GM23248 (cell line): ENCODE results near the gene TMCC2. TPM values are rescaled to one million over a fixed set of nuclear protein-coding genes. Genes with fewer than 3 reads are reported as not detected.

ENCODE experiments used
- DNase-seq: peaks from one replicate; pipeline ENCODE4 v3.0.0-alpha.2; 2015
- H2AFZ ChIP-seq: fragments of 200-600 bp; sonication (generic); 2 replicates; pipeline ENCODE4 v1.6.1; 2016; ENCODE audit warnings: antibody characterized with exemption
- H3F3A ChIP-seq: fragments of 200-600 bp; sonication (generic); 2 replicates; pipeline ENCODE4 v1.6.1; 2016; ENCODE audit warnings: mild to moderate bottlenecking, antibody characterized with exemption, mixed run types; ENCODE audit not compliant: insufficient read depth
- H3K27ac ChIP-seq: fragments of 200-600 bp; sonication (generic); 2 replicates; pipeline ENCODE4 v1.5.1; 2016; ENCODE audit warnings: mild to moderate bottlenecking
- H3K27me3 ChIP-seq: fragments of 200-600 bp; sonication (generic); replicated peaks from 2 replicates; pipeline ENCODE4 v1.6.1; 2016; ENCODE audit warnings: mild to moderate bottlenecking; ENCODE audit not compliant: insufficient read depth
- H3K36me3 ChIP-seq: fragments of 200-600 bp; sonication (generic); 2 replicates; pipeline ENCODE4 v1.6.1; 2016; ENCODE audit warnings: low read depth, mild to moderate bottlenecking
- H3K4me1 ChIP-seq: fragments of 200-600 bp; sonication (generic); 2 replicates; pipeline ENCODE4 v1.6.1; 2016; ENCODE audit warnings: mild to moderate bottlenecking; ENCODE audit not compliant: insufficient read depth
- H3K4me2 ChIP-seq: fragments of 200-600 bp; sonication (generic); one replicate; pipeline ENCODE4 v1.6.1; 2016; ENCODE audit warnings: mild to moderate bottlenecking; ENCODE audit not compliant: unreplicated experiment
- H3K4me3 ChIP-seq: fragments of 200-600 bp; sonication (generic); 2 replicates; pipeline ENCODE4 v1.5.1; 2016; ENCODE audit warnings: mild to moderate bottlenecking
- H3K79me2 ChIP-seq: fragments of 200-600 bp; sonication (generic); 2 replicates; pipeline ENCODE4 v1.6.1; 2016; ENCODE audit warnings: mild to moderate bottlenecking; ENCODE audit not compliant: insufficient read depth
- H3K9ac ChIP-seq: fragments of 200-600 bp; sonication (generic); 2 replicates; pipeline ENCODE4 v1.6.1; 2016; ENCODE audit warnings: mild to moderate bottlenecking
- H3K9me2 ChIP-seq: fragments of 200-600 bp; sonication (generic); 2 replicates; pipeline ENCODE4 v1.6.1; 2016; ENCODE audit warnings: mixed run types, mild to moderate bottlenecking, moderate library complexity; ENCODE audit not compliant: insufficient read depth
- H3K9me3 ChIP-seq: fragments of 200-600 bp; sonication (generic); one replicate; pipeline ENCODE4 v1.6.1; 2017; ENCODE audit warnings: low read depth
- H4K20me1 ChIP-seq: fragments of 200-600 bp; sonication (generic); 2 replicates; pipeline ENCODE4 v1.6.0; 2016; ENCODE audit not compliant: insufficient read depth
- EZH2 ChIP-seq: fragments of 200-600 bp; sonication (generic); IDR thresholded peaks from 2 replicates; pipeline ENCODE4 v1.6.1; 2018; ENCODE audit warnings: antibody characterized with exemption, mild to moderate bottlenecking; ENCODE audit not compliant: insufficient read depth, poor library complexity, severe bottlenecking
- EZH2phosphoT487 ChIP-seq: fragments of 200-600 bp; sonication (generic); IDR thresholded peaks from 2 replicates; pipeline ENCODE4 v1.6.1; 2018; ENCODE audit warnings: antibody characterized with exemption, moderate library complexity, mild to moderate bottlenecking, low read depth; ENCODE audit not compliant: insufficient read depth
- WGBS, 2 experiments: methylation state at CpG; one replicate each; pipeline ENCODE4 v1.1.6; 2015 to 2017; ENCODE audit warnings: low lambda C conversion rate in 2 of 2, low coverage in 1 of 2; ENCODE audit errors: missing lambda C conversion rate in 2 of 2; 5-methylcytosine and 5-hydroxymethylcytosine counted together
- in situ Hi-C: fragments of 300-500 bp; cut with MboI; formaldehyde crosslinking; loops from 2 replicates; pipeline ENCODE4 v1.15.0; 2020
- polyA plus RNA-seq: library from polyadenylated mRNA; unstranded; fragments of >200 nt; fragmentation: Nextera tagmentation; extraction: Ambion mirVana; gene quantifications from 2 replicates; pipeline ENCODE4 v1.2.1, GENCODE V29; 2016
- total RNA-seq: library from RNA; depleted of rRNA; stranded (reverse); fragments of >200 nt; shearing (Covaris generic); gene quantifications from 2 replicates; pipeline ENCODE4 v1.2.3, GENCODE V29; 2014

TMCC2 gene
- total and polyA plus RNA-seq, 2 experiments from 2014 or later: 0.39 to 1.7 TPM

- no peaks in the 10 kb centered on the region for H3K36me3 ChIP-seq
- H3K27ac ChIP-seq: no peak overlapping the region
- DNase-seq: no peak
- in situ Hi-C loops: no loop called here
- H3K4me2 ChIP-seq: no peak overlapping the region
- H4K20me1 ChIP-seq: peaks cover 7% of the 10 kb centered on the region; the same call in 1 of the 2 replicates
- H3F3A ChIP-seq: peaks cover 11% of the 10 kb centered on the region
- H3K9ac ChIP-seq: no peak overlapping the region
- no peak overlapping the region for H3K4me3 ChIP-seq
- 25 to 34% methylated on average over 2 of the region's 2 CpGs for WGBS, 2 experiments
- no peaks in the 10 kb centered on the region for H3K27me3 ChIP-seq
- no peaks in the 10 kb centered on the region for H3K9me3 ChIP-seq
- H2AFZ ChIP-seq: no peak overlapping the region
- TF ChIP-seq EZH2: no peak
- no peak for TF ChIP-seq EZH2phosphoT487
- no peaks in the 10 kb centered on the region for H3K9me2 ChIP-seq
- H3K79me2 ChIP-seq: peaks cover 98% of the 10 kb centered on the region
- peaks cover 19% of the 10 kb centered on the region for H3K4me1 ChIP-seq
Observed at GRCh38 chr1:205188596-205188995, 39.1 kb upstream of the TMCC2 start.

DNA sequence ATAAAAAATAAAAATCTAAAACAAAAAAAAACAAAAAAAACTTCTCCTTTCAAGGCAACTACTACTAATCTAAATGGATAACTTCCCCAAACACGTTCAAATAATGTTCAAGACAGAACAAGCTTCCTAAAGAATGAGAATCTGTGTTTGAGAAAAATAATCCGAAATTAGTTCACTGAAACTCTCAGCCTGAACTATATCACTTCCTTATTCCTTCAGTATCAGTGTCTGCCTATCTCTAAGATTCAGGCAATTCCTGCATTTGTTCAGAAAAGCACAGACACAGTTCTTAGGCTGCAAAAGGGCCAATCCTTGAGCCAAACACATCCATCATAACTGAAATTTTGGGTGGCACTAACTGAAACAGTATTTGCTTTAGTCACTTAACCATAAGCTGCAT, 38.6 kb upstream of the TMCC2 start:
- Histone ChIP-seq H4K20me1 (0 out of 2 replicates have a peak, but pooled peaks cover 7% of the 10 kb centered on the region), H3K4me2 (no peak overlapping the region), H2AFZ (no peak overlapping the region), H3K27me3 (no peaks in the 10 kb centered on the region), H3K4me1 (peaks cover 14% of the 10 kb centered on the region), H3K9me3 (no peaks in the 10 kb centered on the region), H3K27ac (no peak overlapping the region), H3K79me2 (peaks cover 98% of the 10 kb centered on the region), H3K4me3 (no peak overlapping the region), H3K9me2 (no peaks in the 10 kb centered on the region), H3K36me3 (no peaks in the 10 kb centered on the region), H3K9ac (no peak overlapping the region), H3F3A (peaks cover 6% of the 10 kb centered on the region; the same call in 1 of the 2 replicates)
- in situ Hi-C loops: no loop called here
- 50 to 59% methylated on average over 2 of the region's 2 CpGs for WGBS, 2 experiments
- DNase-seq: no peak
- TF ChIP-seq EZH2phosphoT487 (no peak), EZH2 (no peak)

- WGBS, 2 experiments: 7 to 12% methylated on average over 9 of the region's 9 CpGs
- Histone ChIP-seq H3K79me2 (peaks cover 100% of the 10 kb centered on the region), H3K36me3 (no peaks in the 10 kb centered on the region), H3K9ac (0 out of 2 replicates have a peak overlapping the region, but pooled peaks have one; percentile 0), H3K9me2 (no peaks in the 10 kb centered on the region), H3K4me1 (peaks cover 12% of the 10 kb centered on the region), H3K27ac (peak overlapping the region; percentile 46; the same call in 1 of the 2 replicates), H2AFZ (0 out of 2 replicates have a peak overlapping the region, but pooled peaks have one; percentile 12), H4K20me1 (0 out of 2 replicates have a peak, but pooled peaks cover 7% of the 10 kb centered on the region), H3F3A (0 out of 2 replicates have a peak, but pooled peaks cover 6% of the 10 kb centered on the region), H3K27me3 (no peaks in the 10 kb centered on the region), H3K9me3 (no peaks in the 10 kb centered on the region), H3K4me2 (peak overlapping the region; percentile 57), H3K4me3 (peak overlapping the region; percentile 30)
- TF ChIP-seq EZH2 (no peak), EZH2phosphoT487 (no peak)
- peak; percentile 43 for DNase-seq
- in situ Hi-C loops: no loop called here
Observed at GRCh38 chr1:205190845-205191577, 36.7 kb upstream of the TMCC2 start.

- 0 out of 2 replicates have a peak, but pooled peaks cover 6% of the 10 kb centered on the region for H3F3A ChIP-seq
- H3K79me2 ChIP-seq: peaks cover 100% of the 10 kb centered on the region
- no peaks in the 10 kb centered on the region for H3K9me3 ChIP-seq
- H3K9ac ChIP-seq: no peak overlapping the region
- no peaks in the 10 kb centered on the region for H3K36me3 ChIP-seq
- in situ Hi-C loops: no loop called here
- no peaks in the 10 kb centered on the region for H3K27me3 ChIP-seq
- no peak overlapping the region for H2AFZ ChIP-seq
- 0 out of 2 replicates have a peak, but pooled peaks cover 7% of the 10 kb centered on the region for H4K20me1 ChIP-seq
- peak overlapping the region; percentile 30; the same call in 1 of the 2 replicates for H3K4me3 ChIP-seq
- no peaks in the 10 kb centered on the region for H3K9me2 ChIP-seq
- 41 to 48% methylated on average over 2 of the region's 2 CpGs for WGBS, 2 experiments
- peak overlapping the region; percentile 57 for H3K4me2 ChIP-seq
- H3K27ac ChIP-seq: peak overlapping the region; percentile 46; the same call in 1 of the 2 replicates
- TF ChIP-seq EZH2: no peak
- TF ChIP-seq EZH2phosphoT487: no peak
- no peak for DNase-seq
- peaks cover 12% of the 10 kb centered on the region for H3K4me1 ChIP-seq
Observed at GRCh38 chr1:205191622-205192021, 36.1 kb upstream of the TMCC2 start.
